KMS-11 (cell line): ENCODE data around the gene IFITM2.
"Not testable (repeated sequence)": the region's sequence is repeated elsewhere in the genome, so short reads cannot be mapped to it uniquely, and the experiment has no call there.

Experiments used
- H2AFZ ChIP-seq: fragments of 200-600 bp; sonication (generic); 2 replicates; pipeline ENCODE4 v1.6.1; 2016; ENCODE audit warnings: antibody characterized with exemption, mixed run types, low read depth
- H3K27ac ChIP-seq: fragments of 200-600 bp; sonication (generic); 2 replicates; pipeline ENCODE4 v1.6.1; 2016; ENCODE audit warnings: mild to moderate bottlenecking, mixed run types
- H3K27me3 ChIP-seq: fragments of 200-600 bp; sonication (generic); 2 replicates; pipeline ENCODE4 v1.6.1; 2017; ENCODE audit warnings: mild to moderate bottlenecking, low read depth, mixed run types, moderate library complexity; ENCODE audit not compliant: insufficient read depth
- H3K36me3 ChIP-seq: fragments of 200-600 bp; sonication (generic); 2 replicates; pipeline ENCODE4 v1.6.1; 2017; ENCODE audit warnings: mild to moderate bottlenecking, mixed run types; ENCODE audit not compliant: insufficient read depth
- H3K4me1 ChIP-seq: fragments of 200-600 bp; sonication (generic); 2 replicates; pipeline ENCODE4 v1.6.1; 2016; ENCODE audit warnings: mild to moderate bottlenecking, low read depth, mixed run types; ENCODE audit not compliant: poor library complexity, severe bottlenecking
- H3K4me2 ChIP-seq: fragments of 200-600 bp; sonication (generic); 2 replicates; pipeline ENCODE4 v1.7.0; 2016; ENCODE audit warnings: mild to moderate bottlenecking, mixed run types
- H3K4me3 ChIP-seq: fragments of 200-600 bp; sonication (generic); IDR thresholded peaks from 2 replicates; pipeline ENCODE4 v1.6.1; 2017; ENCODE audit warnings: low read depth, low read length, mixed read lengths; ENCODE audit not compliant: insufficient read depth
- H3K79me2 ChIP-seq: fragments of 200-600 bp; sonication (generic); 2 replicates; pipeline ENCODE4 v1.6.1; 2016; ENCODE audit warnings: low read depth, mixed run types; ENCODE audit not compliant: insufficient read depth
- H3K9ac ChIP-seq: fragments of 200-600 bp; sonication (generic); 2 replicates; pipeline ENCODE4 v1.6.1; 2016; ENCODE audit warnings: mild to moderate bottlenecking, mixed run types
- H4K20me1 ChIP-seq: fragments of 200-600 bp; sonication (generic); 2 replicates; pipeline ENCODE4 v1.6.1; 2016; ENCODE audit warnings: mild to moderate bottlenecking, mixed run types; ENCODE audit not compliant: insufficient read depth
- CTCF ChIP-seq: fragments of 200-600 bp; sonication (generic); conservative IDR thresholded peaks from 2 replicates; pipeline ENCODE4 v1.6.1; 2017; ENCODE audit warnings: low read depth, mild to moderate bottlenecking, antibody characterized with exemption, low read length, moderate library complexity, mixed read lengths

The IFITM2 gene

GRCh38 chr11:315051-315481 is 7.5 kb downstream of the IFITM2 start:
- peaks cover 12% of the 10 kb centered on the region for H3K4me1 ChIP-seq
- TF ChIP-seq CTCF, result no peak
- H3K4me2 ChIP-seq, result no peak overlapping the region
- peaks cover 42% of the 10 kb centered on the region for H3K27me3 ChIP-seq
- no peaks in the 10 kb centered on the region for H4K20me1 ChIP-seq
- H3K36me3 ChIP-seq, result no peaks in the 10 kb centered on the region
- no peaks in the 10 kb centered on the region for H3K79me2 ChIP-seq
- H2AFZ ChIP-seq, result no peak overlapping the region
- no peak overlapping the region for H3K27ac ChIP-seq
- no peak overlapping the region for H3K9ac ChIP-seq
- H3K4me3 ChIP-seq, result no peak overlapping the region

GRCh38 chr11:315516-315994 is 7.9 kb downstream of the IFITM2 start:
- no peaks in the 10 kb centered on the region for H3K36me3 ChIP-seq
- no peak overlapping the region for H3K9ac ChIP-seq
- no peaks in the 10 kb centered on the region for H4K20me1 ChIP-seq
- H2AFZ ChIP-seq, result no peak overlapping the region
- no peak overlapping the region for H3K27ac ChIP-seq
- no peak overlapping the region for H3K4me2 ChIP-seq
- no peak for TF ChIP-seq CTCF
- peaks cover 46% of the 10 kb centered on the region for H3K27me3 ChIP-seq
- no peak overlapping the region for H3K4me3 ChIP-seq
- H3K4me1 ChIP-seq, result peaks cover 12% of the 10 kb centered on the region
- no peaks in the 10 kb centered on the region for H3K79me2 ChIP-seq

GRCh38 chr11:316031-316701 is 8.6 kb downstream of the IFITM2 start:
- H3K4me2 ChIP-seq, result no peak overlapping the region
- no peaks in the 10 kb centered on the region for H3K79me2 ChIP-seq
- no peaks in the 10 kb centered on the region for H3K36me3 ChIP-seq
- no peak overlapping the region for H3K27ac ChIP-seq
- H3K4me1 ChIP-seq, result peaks cover 12% of the 10 kb centered on the region
- peaks cover 50% of the 10 kb centered on the region for H3K27me3 ChIP-seq
- H3K4me3 ChIP-seq, result no peak overlapping the region
- H2AFZ ChIP-seq, result no peak overlapping the region
- no peaks in the 10 kb centered on the region for H4K20me1 ChIP-seq
- no peak overlapping the region for H3K9ac ChIP-seq
- TF ChIP-seq CTCF, result no peak

- H3K79me2 ChIP-seq, result no peaks in the 10 kb centered on the region
- no peak overlapping the region for H3K27ac ChIP-seq
These were observed 9.3 kb downstream of the IFITM2 start for GRCh38 chr11:316891-317301.

GRCh38 chr11:317668-318404 is 10.2 kb downstream of the IFITM2 start:
- not testable (repeated sequence) for H3K9ac ChIP-seq, H3K36me3 ChIP-seq

More at GRCh38 chr11:316891-317301, 9.3 kb downstream of the IFITM2 start:
- H3K4me2 ChIP-seq, result no peak overlapping the region
- peaks cover 12% of the 10 kb centered on the region for H3K4me1 ChIP-seq
- no peaks in the 10 kb centered on the region for H3K36me3 ChIP-seq
- H3K9ac ChIP-seq, result no peak overlapping the region
- H4K20me1 ChIP-seq, result no peaks in the 10 kb centered on the region
- no peak overlapping the region for H3K4me3 ChIP-seq
- no peak for TF ChIP-seq CTCF
- peaks cover 47% of the 10 kb centered on the region for H3K27me3 ChIP-seq
- no peak overlapping the region for H2AFZ ChIP-seq

GRCh38 chr11:318405-319120 is 10.9 kb downstream of the IFITM2 start:
- H3K4me2 ChIP-seq, H3K4me3 ChIP-seq: not testable (repeated sequence)

More at GRCh38 chr11:317668-318404, 10.2 kb downstream of the IFITM2 start:
- not testable (repeated sequence) for H4K20me1 ChIP-seq, H3K27ac ChIP-seq, H3K4me3 ChIP-seq, H2AFZ ChIP-seq, H3K4me2 ChIP-seq, H3K79me2 ChIP-seq
- Histone ChIP-seq H3K4me1 (peaks cover 12% of the 10 kb centered on the region), H3K27me3 (peaks cover 38% of the 10 kb centered on the region)

More at GRCh38 chr11:318405-319120, 10.9 kb downstream of the IFITM2 start:
- not testable (repeated sequence) for H4K20me1 ChIP-seq, H2AFZ ChIP-seq, H3K4me1 ChIP-seq, H3K79me2 ChIP-seq, H3K27ac ChIP-seq, H3K9ac ChIP-seq, H3K36me3 ChIP-seq
- peaks cover 36% of the 10 kb centered on the region for H3K27me3 ChIP-seq
